Measurements from ENCODE around the gene ZNF668.
"Not testable (repeated sequence)": the region's sequence is repeated elsewhere in the genome, so short reads cannot be mapped to it uniquely, and the experiment has no call there.

The ZNF668 gene

GRCh38 chr16:31100876-31101641 is 27.0 kb upstream of the ZNF668 start:
- not testable (repeated sequence) for DNase-seq (ENCODE audit: low read depth, low spot score)

- no peak for DNase-seq (ENCODE audit: low read depth, low spot score)
Measured at GRCh38 chr16:31099860-31100638, 26.0 kb upstream of the ZNF668 start.

- DNase-seq (ENCODE audit: low read depth, low spot score): peak; percentile 59
Measured at GRCh38 chr16:31094424-31095120, 20.5 kb upstream of the ZNF668 start, which contains the start of gene VKORC1. VKORC1 (minus strand) TSS chr16:31094797; CDS start chr16:31094729, 68 bp downstream.

GRCh38 chr16:31094088-31094423 is 20.0 kb upstream of the ZNF668 start:
- DNase-seq (ENCODE audit: low read depth, low spot score): no peak

GRCh38 chr16:31093132-31093703 is 19.2 kb upstream of the ZNF668 start:
- no peak for DNase-seq (ENCODE audit: low read depth, low spot score)

- no peak for DNase-seq (ENCODE audit: low read depth, low spot score)
Measured at GRCh38 chr16:31092330-31092729, 18.3 kb upstream of the ZNF668 start.

GRCh38 chr16:31090540-31090939 is 16.5 kb upstream of the ZNF668 start:
- no peak for DNase-seq (ENCODE audit: low read depth, low spot score)

GRCh38 chr16:31089199-31089598 is 15.2 kb upstream of the ZNF668 start:
- no peak for DNase-seq (ENCODE audit: low read depth, low spot score)

- no peak for DNase-seq (ENCODE audit: low read depth, low spot score)
Measured at GRCh38 chr16:31088459-31089183, 14.6 kb upstream of the ZNF668 start, which contains the start of gene PRSS53. PRSS53 (minus strand) TSS chr16:31088943; CDS start chr16:31088809, 134 bp downstream.

GRCh38 chr16:31087971-31088370 is 13.9 kb upstream of the ZNF668 start:
- DNase-seq (ENCODE audit: low read depth, low spot score): no peak

GRCh38 chr16:31087481-31087880 is 13.4 kb upstream of the ZNF668 start:
- no peak for DNase-seq (ENCODE audit: low read depth, low spot score)

GRCh38 chr16:31086629-31086906 is 12.5 kb upstream of the ZNF668 start:
- no peak for DNase-seq (ENCODE audit: low read depth, low spot score)

- no peak for DNase-seq (ENCODE audit: low read depth, low spot score)
Measured at GRCh38 chr16:31085873-31086628, 12.0 kb upstream of the ZNF668 start.

GRCh38 chr16:31085411-31085810 is 11.4 kb upstream of the ZNF668 start:
- no peak for DNase-seq (ENCODE audit: low read depth, low spot score)

GRCh38 chr16:31084584-31085302 is 10.7 kb upstream of the ZNF668 start:
- no peak for DNase-seq (ENCODE audit: low read depth, low spot score)

- DNase-seq (ENCODE audit: low read depth, low spot score): no peak
Measured at GRCh38 chr16:31083981-31084380, 9.9 kb upstream of the ZNF668 start.

GRCh38 chr16:31083556-31083955 is 9.5 kb upstream of the ZNF668 start:
- no peak for DNase-seq (ENCODE audit: low read depth, low spot score)

GRCh38 chr16:31083081-31083480 is 9.0 kb upstream of the ZNF668 start:
- DNase-seq (ENCODE audit: low read depth, low spot score): no peak

- no peak for DNase-seq (ENCODE audit: low read depth, low spot score)
Measured at GRCh38 chr16:31082368-31083045, 8.5 kb upstream of the ZNF668 start.
